H1 (cell line): Measurements from ENCODE around the gene CNNM4. TPM values are rescaled to one million over a fixed set of nuclear protein-coding genes. Genes with fewer than 3 reads are reported as not detected.

ENCODE experiments used
- CTCF ChIA-PET: fragments of 300-600 bp; sonication (Branson Sonifier 250); formaldehyde crosslinking; loops from one replicate; lab custom pipeline; 2021; ENCODE audit not compliant: partially characterized antibody; lab: Charles Lee
- POLR2A ChIA-PET: fragments of 300-600 bp; sonication (Branson Sonifier 250); formaldehyde crosslinking; loops from one replicate; lab custom pipeline; 2021; ENCODE audit warnings: inconsistent platforms; ENCODE audit not compliant: partially characterized antibody; lab: Charles Lee
- DNase-seq, 2 experiments: peaks; one replicate each; pipeline versions ENCODE4 v3.0.0 to v3.0.0-alpha.2; 2010 to 2022; ENCODE audit warnings: low spot score in 2 of 2, low read depth in 1 of 2, mixed read lengths in 1 of 2
- FAIRE-seq: peaks from 2 replicates; lab custom pipeline; 2011; peaks lifted over from hg19 to GRCh38; lab: Jason Lieb, UNC
- H2AFZ ChIP-seq: 2 replicates; pipeline ENCODE4 v1.8.1; 2012; ENCODE audit warnings: low read length, inconsistent platforms
- H2AK5ac ChIP-seq: 2 replicates; pipeline ENCODE4 v1.6.1; 2013; ENCODE audit warnings: low read depth, low read length
- H2BK120ac ChIP-seq: replicated peaks from 2 replicates; pipeline ENCODE3; 2013; ENCODE audit warnings: low read depth, low read length, inconsistent platforms
- H2BK12ac ChIP-seq: 2 replicates; pipeline ENCODE4 v1.6.1; 2013; ENCODE audit warnings: low read depth, low read length
- H2BK15ac ChIP-seq: 2 replicates; pipeline ENCODE4 v1.6.1; 2013; ENCODE audit warnings: low read length
- H2BK20ac ChIP-seq: 2 replicates; pipeline ENCODE4 v1.6.1; 2013; ENCODE audit warnings: low read length
- H2BK5ac ChIP-seq: 2 replicates; pipeline ENCODE4 v1.6.1; 2013; ENCODE audit warnings: low read depth, low read length
- H3K14ac ChIP-seq: 2 replicates; pipeline ENCODE4 v1.6.1; 2013; ENCODE audit warnings: inconsistent platforms; ENCODE audit not compliant: insufficient read length
- H3K18ac ChIP-seq: 2 replicates; pipeline ENCODE4 v1.6.1; 2013; ENCODE audit warnings: low read length; ENCODE audit errors: extremely low read depth
- H3K23ac ChIP-seq: 2 replicates; pipeline ENCODE4 v1.6.1; 2013; ENCODE audit warnings: inconsistent platforms; ENCODE audit not compliant: insufficient read length
- H3K23me2 ChIP-seq: 2 replicates; pipeline ENCODE4 v1.6.1; 2013; ENCODE audit warnings: low read depth, low read length
- H3K27ac ChIP-seq: 2 replicates; pipeline ENCODE4 v1.6.1; 2011; ENCODE audit warnings: low read depth, low read length, inconsistent platforms
- H3K27me3 ChIP-seq, 4 experiments: replicated peaks in 1 of 4; 1 replicate in 1 of 4; 2 replicates in 3 of 4; pipeline versions ENCODE4 v1.6.1 to v1.8.1; 2011 to 2013; ENCODE audit warnings: low read length in 3 of 4, mild to moderate bottlenecking in 3 of 4, inconsistent platforms in 2 of 4, mixed read lengths in 2 of 4, moderate library complexity in 1 of 4; ENCODE audit not compliant: control insufficient read depth in 3 of 4, insufficient read depth in 3 of 4; ENCODE audit errors: extremely low read depth in 1 of 4
- H3K36me3 ChIP-seq, 4 experiments: 2 replicates each; pipeline versions ENCODE4 v1.6.1 to v1.8.1; 2011 to 2013; ENCODE audit warnings: mild to moderate bottlenecking in 4 of 4, low read length in 3 of 4, moderate library complexity in 2 of 4, control low read depth in 1 of 4, inconsistent platforms in 1 of 4; ENCODE audit not compliant: insufficient read depth in 4 of 4, control insufficient read depth in 2 of 4
- H3K4ac ChIP-seq: replicated peaks from 2 replicates; pipeline ENCODE3; 2013; ENCODE audit warnings: low read length, low read depth, mixed read lengths, inconsistent platforms; ENCODE audit not compliant: insufficient read length
- H3K4me1 ChIP-seq, 4 experiments: replicated peaks in 1 of 4; 1 replicate in 1 of 4; 2 replicates in 3 of 4; pipeline versions ENCODE4 v1.6.1 to v1.8.1; 2011 to 2013; ENCODE audit warnings: low read length in 3 of 4, inconsistent platforms in 2 of 4, mixed read lengths in 1 of 4; ENCODE audit not compliant: insufficient read depth in 4 of 4, control insufficient read depth in 3 of 4
- H3K4me2 ChIP-seq, 2 experiments: 2 replicates each; pipeline versions ENCODE4 v1.6.1 to v1.8.1; 2011 to 2013; ENCODE audit warnings: low read depth in 2 of 2, low read length in 2 of 2, control low read depth in 1 of 2, inconsistent platforms in 1 of 2, mild to moderate bottlenecking in 1 of 2; ENCODE audit not compliant: insufficient read depth in 1 of 2
- H3K4me3 ChIP-seq, 4 experiments: fragments of 200-600, 300-600 bp in 1 of 4; sonication (generic), shearing (Covaris generic), sonication (Bioruptor Twin) in 1 of 4; 2 replicates each; pipeline versions ENCODE4 v1.5.1 to v1.8.1; 2011 to 2016; ENCODE audit warnings: low read length in 4 of 4, low read depth in 3 of 4, control low read depth in 2 of 4, inconsistent platforms in 2 of 4, mild to moderate bottlenecking in 2 of 4, mixed read lengths in 1 of 4, moderate library complexity in 1 of 4; ENCODE audit not compliant: insufficient read depth in 2 of 4; ENCODE audit errors: extremely low read depth in 1 of 4
- H3K56ac ChIP-seq: replicated peaks from 2 replicates; pipeline ENCODE3; 2013; ENCODE audit warnings: low read depth, mild to moderate bottlenecking, mixed read lengths, low read length, inconsistent platforms; ENCODE audit not compliant: insufficient read length
- H3K79me1 ChIP-seq: 2 replicates; pipeline ENCODE4 v1.6.1; 2013; ENCODE audit warnings: low read depth, low read length, control low read depth
- H3K79me2 ChIP-seq, 2 experiments: 2 replicates each; pipeline versions ENCODE4 v1.6.1 to v1.8.1; 2012 to 2013; ENCODE audit warnings: low read length in 2 of 2, mild to moderate bottlenecking in 2 of 2, inconsistent platforms in 1 of 2; ENCODE audit not compliant: insufficient read depth in 2 of 2, control insufficient read depth in 1 of 2
- H3K9ac ChIP-seq, 4 experiments: replicated peaks in 1 of 4; 1 replicate in 1 of 4; 2 replicates in 3 of 4; pipeline versions ENCODE4 v1.6.1 to v1.8.1; 2011 to 2013; ENCODE audit warnings: low read depth in 3 of 4, low read length in 3 of 4, control low read depth in 2 of 4, mild to moderate bottlenecking in 2 of 4, moderate library complexity in 2 of 4, inconsistent platforms in 1 of 4; ENCODE audit errors: extremely low read depth in 1 of 4
- H3K9me3 ChIP-seq, 2 experiments: 2 replicates each; pipeline versions ENCODE4 v1.6.1 to v1.8.1; 2012 to 2013; ENCODE audit warnings: mild to moderate bottlenecking in 2 of 2, moderate library complexity in 2 of 2, control low read depth in 1 of 2, inconsistent platforms in 1 of 2, low read depth in 1 of 2, low read length in 1 of 2, mixed read lengths in 1 of 2; ENCODE audit not compliant: insufficient read depth in 2 of 2
- H4K20me1 ChIP-seq, 2 experiments: replicated peaks in 1 of 2; 2 replicates each; pipeline versions ENCODE3 to v1.8.1; 2011 to 2013; ENCODE audit warnings: inconsistent platforms in 2 of 2, low read length in 2 of 2, mild to moderate bottlenecking in 1 of 2; ENCODE audit not compliant: insufficient read depth in 2 of 2, control insufficient read depth in 1 of 2
- H4K5ac ChIP-seq: 2 replicates; pipeline ENCODE4 v1.6.1; 2013; ENCODE audit warnings: low read length, low read depth, mixed read lengths, inconsistent platforms; ENCODE audit not compliant: insufficient read length
- H4K8ac ChIP-seq: 2 replicates; pipeline ENCODE4 v1.8.0; 2013; ENCODE audit warnings: mild to moderate bottlenecking, moderate library complexity, low read length, inconsistent platforms; ENCODE audit not compliant: insufficient read depth; ENCODE audit errors: extremely low read depth
- H4K91ac ChIP-seq: replicated peaks from 2 replicates; pipeline ENCODE3; 2013; ENCODE audit warnings: low read length, mixed read lengths, inconsistent platforms; ENCODE audit not compliant: insufficient read length
- CHD2 ChIP-seq: IDR thresholded peaks from 2 replicates; pipeline ENCODE4 v1.6.1; 2012; ENCODE audit warnings: low read length, improper control_type of control experiment
- EP300 ChIP-seq, 2 experiments: IDR thresholded peaks; 1 replicate in 1 of 2; 2 replicates in 1 of 2; pipeline ENCODE4 v1.6.1; 2011 to 2012; ENCODE audit warnings: low read depth in 2 of 2, low read length in 2 of 2, mild to moderate bottlenecking in 2 of 2, borderline replicate concordance in 1 of 2, inconsistent platforms in 1 of 2, moderate library complexity in 1 of 2
- GABPA ChIP-seq: IDR thresholded peaks from 2 replicates; pipeline ENCODE4 v1.6.1; 2011; ENCODE audit warnings: mild to moderate bottlenecking, low read length, moderate library complexity, borderline replicate concordance; ENCODE audit not compliant: insufficient read depth
- HDAC2 ChIP-seq, 2 experiments: fragments of 300-600 bp in 1 of 2; sonication (generic) in 1 of 2; IDR thresholded peaks; 2 replicates each; pipeline ENCODE4 v1.6.1; 2011 to 2012; ENCODE audit warnings: low read depth in 2 of 2, low read length in 2 of 2, mild to moderate bottlenecking in 2 of 2, moderate library complexity in 2 of 2, borderline replicate concordance in 1 of 2, inconsistent platforms in 1 of 2
- KDM1A ChIP-seq: fragments of 200-600, 300-600 bp; sonication (generic); IDR thresholded peaks from 2 replicates; pipeline ENCODE4 v1.7.1; 2016; ENCODE audit warnings: mild to moderate bottlenecking, low read length, borderline replicate concordance
- KDM5A ChIP-seq: fragments of 200-600 bp; IDR thresholded peaks from 2 replicates; pipeline ENCODE4 v1.7.1; 2012; ENCODE audit warnings: mild to moderate bottlenecking, low read length, inconsistent platforms, mixed read lengths
- NANOG ChIP-seq: IDR thresholded peaks from 2 replicates; pipeline ENCODE4 v1.6.1; 2011; ENCODE audit warnings: low read length, low read depth, mild to moderate bottlenecking, inconsistent platforms; ENCODE audit not compliant: insufficient read depth, poor library complexity, severe bottlenecking
- POLR2A ChIP-seq, 2 experiments: IDR thresholded peaks; 1 replicate in 1 of 2; 2 replicates in 1 of 2; pipeline ENCODE4 v1.6.1; 2011; ENCODE audit warnings: low read depth in 2 of 2, low read length in 2 of 2, mild to moderate bottlenecking in 2 of 2; ENCODE audit errors: control extremely low read depth in 1 of 2
- POU5F1 ChIP-seq: IDR thresholded peaks from 2 replicates; pipeline ENCODE4 v1.6.1; 2011; ENCODE audit warnings: low read depth, mild to moderate bottlenecking, low read length, moderate library complexity
- RAD21 ChIP-seq, 2 experiments: IDR thresholded peaks in 1 of 2; conservative IDR thresholded peaks in 1 of 2; 2 replicates each; pipeline ENCODE4 v1.6.1; 2011; ENCODE audit warnings: low read depth in 2 of 2, low read length in 2 of 2, improper control_type of control experiment in 1 of 2, inconsistent platforms in 1 of 2, mild to moderate bottlenecking in 1 of 2, moderate library complexity in 1 of 2
- RXRA ChIP-seq: IDR thresholded peaks from 2 replicates; pipeline ENCODE4 v1.6.1; 2011; ENCODE audit warnings: low read depth, mild to moderate bottlenecking, low read length, moderate library complexity; ENCODE audit not compliant: insufficient read depth
- SIRT6 ChIP-seq: IDR thresholded peaks from one replicate; pipeline ENCODE4 v1.7.1; 2012; ENCODE audit warnings: low read length, inconsistent platforms
- SRF ChIP-seq: IDR thresholded peaks from 2 replicates; pipeline ENCODE4 v1.6.1; 2011; ENCODE audit warnings: mild to moderate bottlenecking, low read depth, low read length, moderate library complexity
- TCF12 ChIP-seq: IDR thresholded peaks from 2 replicates; pipeline ENCODE4 v1.6.1; 2011; ENCODE audit warnings: low read depth, mild to moderate bottlenecking, low read length
- WGBS, 2 experiments: shearing (Covaris generic) in 1 of 2; methylation state at CpG; one replicate each; pipeline versions ENCODE4 v1.1.6 to v1.1.7; 2013 to 2015; ENCODE audit warnings: low lambda C conversion rate in 2 of 2, mixed read lengths in 2 of 2, inconsistent platforms in 1 of 2, low coverage in 1 of 2, missing lambda C conversion rate in 1 of 2; ENCODE audit not compliant: insufficient replicate concordance in 2 of 2, insufficient coverage in 1 of 2, insufficient read length in 1 of 2; ENCODE audit errors: extremely low coverage in 1 of 2, missing lambda C conversion rate in 1 of 2; 5-methylcytosine and 5-hydroxymethylcytosine counted together
- polyA plus RNA-seq, 7 experiments: library from polyadenylated mRNA; depleted of rRNA in 3 of 7; stranded (reverse) in 5 of 7; unstranded in 2 of 7; fragments of >200 nt in 5 of 7; fragments of 200-250 nt in 2 of 7; gene quantifications; 1 replicate in 5 of 7; 2 replicates in 1 of 7; 4 replicates in 1 of 7; pipeline versions ENCODE4 v1.2.1 to v1.2.3, GENCODE V29; 2011 to 2013; ENCODE audit warnings: missing spikeins in 2 of 7, mixed read lengths in 2 of 7
- total RNA-seq: library from RNA; stranded (reverse); fragmentation: NEBNext Ultra II Directional; extraction: Animal tissue kit (Norgen Biotek cat#: 25700); gene quantifications from 2 replicates; pipeline ENCODE4 v1.2.1, GENCODE V29; 2021

Gene CNNM4
- total and polyA plus RNA-seq, 2 of the 8 experiments (the other 6 are each of a cell fraction or from before 2014, with no cell fraction given): 10.3 to 11.0 TPM

- Histone ChIP-seq H3K4ac (no peak overlapping the region), H4K5ac (no peak overlapping the region), H3K23ac (no peak overlapping the region), H2BK15ac (no peak overlapping the region), H3K27ac (no peak overlapping the region), H2BK12ac (no peak overlapping the region), H3K79me2 (no peaks in the 10 kb centered on the region; a peak in 1 of 4 replicates), H3K9ac (no peak overlapping the region), H2AFZ (no peak overlapping the region), H2BK120ac (no peak overlapping the region), H3K9me3 (no peaks in the 10 kb centered on the region), H3K4me1 (peaks cover 3 to 18% (median 13%) of the 10 kb centered on the region in 4 experiments), H3K56ac (no peak overlapping the region), H3K36me3 (peaks cover 19 to 73% (median 36%) of the 10 kb centered on the region in 4 experiments), H2BK20ac (no peak overlapping the region), H2BK5ac (no peak overlapping the region), H3K4me3 (no peak overlapping the region), H4K91ac (no peak overlapping the region), H3K14ac (no peak overlapping the region), H3K27me3 (no peaks in the 10 kb centered on the region), H3K79me1 (peaks cover 5% of the 10 kb centered on the region), H3K18ac (no peak overlapping the region), H4K8ac (no peak overlapping the region), H4K20me1 (peaks cover 0 to 13% of the 10 kb centered on the region in 2 experiments), H2AK5ac (no peak overlapping the region), H3K4me2 (no peak overlapping the region), H3K23me2 (no peaks in the 10 kb centered on the region; the same call in 1 of the 2 replicates)
- POLR2A ChIA-PET: interaction anchor here (1.3 kb wide), 1 partner anchor 11 kb away, joined by 3 read pairs; no protein-coding TSS in a partner anchor
- 88% methylated on average over 5 of the region's 5 CpGs; no CpG with 5 or more reads in 1 of the 2 experiments for WGBS, 2 experiments
- no peak for FAIRE-seq
- CTCF ChIA-PET: no interaction called here
- TF ChIP-seq GABPA: no peak
- no peak for TF ChIP-seq KDM5A
- no peak for TF ChIP-seq EP300 (IDR thresholded peaks at IDR 0.05; ENCODE audit: borderline replicate concordance in 1 of 2, low read depth in 2 of 2, low read length in 2 of 2)
- TF ChIP-seq SIRT6: no peak
- TF ChIP-seq NANOG: no peak
- TF ChIP-seq HDAC2 (IDR thresholded peaks at IDR 0.05; ENCODE audit: borderline replicate concordance in 1 of 2, low read depth in 2 of 2, low read length in 2 of 2): no peak
- no peak for TF ChIP-seq POLR2A (IDR thresholded peaks at IDR 0.05; ENCODE audit: control extremely low read depth in 1 of 2, low read depth in 2 of 2, low read length in 2 of 2)
- TF ChIP-seq CHD2: no peak
- TF ChIP-seq POU5F1: no peak
- no peak for TF ChIP-seq RXRA
- no peak for TF ChIP-seq KDM1A
- no peak for TF ChIP-seq TCF12
- no peak for TF ChIP-seq SRF
- no peak for TF ChIP-seq RAD21 (IDR thresholded peaks at IDR 0.05 in 1 of 2, conservative IDR thresholded peaks at IDR 0.05 in 1 of 2; ENCODE audit: low read depth in 2 of 2, low read length in 2 of 2)
- DNase-seq: no peak
Measured at GRCh38 chr2:96830044-96830562, 69.4 kb downstream of the CNNM4 start.
